MG63 (cell line): ENCODE measurements around the gene MRPL39. TPM values are rescaled to one million over a fixed set of nuclear protein-coding genes. Genes with fewer than 3 reads are reported as not detected.

Experiments used
- DNase-seq: peaks from one replicate; pipeline ENCODE4 v3.0.0-alpha.2; 2020
- H3K27me3 ChIP-seq: fragments of 250-450 bp; sonication (Bioruptor Pico); 2 replicates; pipeline ENCODE4 v1.5.1; 2020; ENCODE audit warnings: mild to moderate bottlenecking, moderate library complexity
- H3K36me3 ChIP-seq: fragments of 250-450 bp; sonication (Bioruptor Pico); 2 replicates; pipeline ENCODE4 v1.5.1; 2020; ENCODE audit warnings: mild to moderate bottlenecking, moderate library complexity
- H3K4me3 ChIP-seq: fragments of 250-450 bp; sonication (Bioruptor Pico); 2 replicates; pipeline ENCODE4 v1.5.1; 2020; ENCODE audit warnings: mild to moderate bottlenecking, moderate library complexity
- H3K9me3 ChIP-seq: fragments of 250-450 bp; sonication (Bioruptor Pico); 2 replicates; pipeline ENCODE4 v1.5.1; 2020; ENCODE audit warnings: mild to moderate bottlenecking, moderate library complexity
- total RNA-seq: library from RNA; depleted of rRNA; stranded (reverse); fragments of >200 nt; shearing (Covaris generic); gene quantifications from 2 replicates; pipeline ENCODE4 v1.2.3, GENCODE V29; 2014; ENCODE audit warnings: low replicate concordance

Gene MRPL39
- total RNA-seq, 1 experiment from 2014 or later = 43.0 TPM

GRCh38 chr21:25562660-25563059 is 44.6 kb downstream of the MRPL39 start:
- peak overlapping the region; percentile 86 for H3K4me3 ChIP-seq
- peaks cover 48% of the 10 kb centered on the region for H3K36me3 ChIP-seq
- no peaks in the 10 kb centered on the region for H3K9me3 ChIP-seq
- H3K27me3 ChIP-seq = no peaks in the 10 kb centered on the region
- DNase-seq = no peak

- H3K4me3 ChIP-seq = peak overlapping the region; percentile 86
- peak; percentile 81 for DNase-seq
- H3K9me3 ChIP-seq = no peaks in the 10 kb centered on the region
- peaks cover 41% of the 10 kb centered on the region for H3K36me3 ChIP-seq
- no peaks in the 10 kb centered on the region for H3K27me3 ChIP-seq
Observed at GRCh38 chr21:25561668-25562641, 45.3 kb downstream of the MRPL39 start.

- peak overlapping the region; percentile 86; the same call in 1 of the 2 replicates for H3K4me3 ChIP-seq
Observed at GRCh38 chr21:25560891-25561290, 46.4 kb downstream of the MRPL39 start.

GRCh38 chr21:25560271-25560685 is 47.0 kb downstream of the MRPL39 start:
- H3K9me3 ChIP-seq = no peaks in the 10 kb centered on the region
- H3K4me3 ChIP-seq = no peak overlapping the region
- H3K36me3 ChIP-seq = peaks cover 24% of the 10 kb centered on the region
- DNase-seq = no peak
- no peaks in the 10 kb centered on the region for H3K27me3 ChIP-seq

More at GRCh38 chr21:25560891-25561290, 46.4 kb downstream of the MRPL39 start:
- Histone ChIP-seq H3K9me3 (no peaks in the 10 kb centered on the region), H3K36me3 (peaks cover 30% of the 10 kb centered on the region), H3K27me3 (no peaks in the 10 kb centered on the region)
- no peak for DNase-seq

- no peak overlapping the region for H3K4me3 ChIP-seq
- no peaks in the 10 kb centered on the region for H3K27me3 ChIP-seq
- H3K9me3 ChIP-seq = no peaks in the 10 kb centered on the region
- no peak for DNase-seq
- peaks cover 19% of the 10 kb centered on the region for H3K36me3 ChIP-seq
Observed at GRCh38 chr21:25559746-25560145, 47.5 kb downstream of the MRPL39 start.

- no peak for DNase-seq
- H3K4me3 ChIP-seq = no peak overlapping the region
- H3K36me3 ChIP-seq = peaks cover 6% of the 10 kb centered on the region
- H3K27me3 ChIP-seq = no peaks in the 10 kb centered on the region
- H3K9me3 ChIP-seq = no peaks in the 10 kb centered on the region
Observed at GRCh38 chr21:25558123-25558522, 49.2 kb downstream of the MRPL39 start.

- Histone ChIP-seq H3K36me3 (no peaks in the 10 kb centered on the region), H3K27me3 (no peaks in the 10 kb centered on the region), H3K9me3 (no peaks in the 10 kb centered on the region), H3K4me3 (no peak overlapping the region)
- no peak for DNase-seq
Observed at GRCh38 chr21:25557180-25557579, 50.1 kb downstream of the MRPL39 start.

- H3K4me3 ChIP-seq = no peak overlapping the region
- DNase-seq = no peak
- no peaks in the 10 kb centered on the region for H3K9me3 ChIP-seq
- no peaks in the 10 kb centered on the region for H3K27me3 ChIP-seq
- no peaks in the 10 kb centered on the region for H3K36me3 ChIP-seq
Observed at GRCh38 chr21:25556091-25556490, 51.2 kb downstream of the MRPL39 start.

GRCh38 chr21:25555492-25555891 is 51.8 kb downstream of the MRPL39 start:
- Histone ChIP-seq H3K36me3 (no peaks in the 10 kb centered on the region), H3K4me3 (no peak overlapping the region), H3K27me3 (no peaks in the 10 kb centered on the region), H3K9me3 (no peaks in the 10 kb centered on the region)
- no peak for DNase-seq

GRCh38 chr21:25552856-25553255 is 54.4 kb downstream of the MRPL39 start:
- Histone ChIP-seq H3K36me3 (no peaks in the 10 kb centered on the region), H3K4me3 (no peak overlapping the region), H3K9me3 (no peaks in the 10 kb centered on the region), H3K27me3 (no peaks in the 10 kb centered on the region)
- DNase-seq = no peak

- no peaks in the 10 kb centered on the region for H3K36me3 ChIP-seq
- no peak overlapping the region for H3K4me3 ChIP-seq
- H3K27me3 ChIP-seq = no peaks in the 10 kb centered on the region
- no peaks in the 10 kb centered on the region for H3K9me3 ChIP-seq
- no peak for DNase-seq
Observed at GRCh38 chr21:25551569-25551968, 55.7 kb downstream of the MRPL39 start.

GRCh38 chr21:25550352-25551120 is 56.7 kb downstream of the MRPL39 start:
- no peak for DNase-seq
- H3K4me3 ChIP-seq = no peak overlapping the region
- H3K36me3 ChIP-seq = no peaks in the 10 kb centered on the region
- no peaks in the 10 kb centered on the region for H3K27me3 ChIP-seq
- H3K9me3 ChIP-seq = no peaks in the 10 kb centered on the region

- DNase-seq = no peak
- H3K27me3 ChIP-seq = no peaks in the 10 kb centered on the region
- no peak overlapping the region for H3K4me3 ChIP-seq
- H3K36me3 ChIP-seq = no peaks in the 10 kb centered on the region
- H3K9me3 ChIP-seq = peaks cover 2% of the 10 kb centered on the region
Observed at GRCh38 chr21:25541042-25541441, 66.2 kb downstream of the MRPL39 start.

- H3K27me3 ChIP-seq = no peaks in the 10 kb centered on the region
- no peak for DNase-seq
- peaks cover 2% of the 10 kb centered on the region for H3K9me3 ChIP-seq
- H3K36me3 ChIP-seq = no peaks in the 10 kb centered on the region
- no peak overlapping the region for H3K4me3 ChIP-seq
Observed at GRCh38 chr21:25539606-25540005, 67.7 kb downstream of the MRPL39 start.

GRCh38 chr21:25537174-25537573 is 70.1 kb downstream of the MRPL39 start:
- H3K9me3 ChIP-seq = peaks cover 2% of the 10 kb centered on the region
- no peaks in the 10 kb centered on the region for H3K27me3 ChIP-seq
- no peaks in the 10 kb centered on the region for H3K36me3 ChIP-seq
- DNase-seq = no peak
- no peak overlapping the region for H3K4me3 ChIP-seq

GRCh38 chr21:25536752-25537151 is 70.5 kb downstream of the MRPL39 start:
- no peak for DNase-seq
- H3K36me3 ChIP-seq = no peaks in the 10 kb centered on the region
- no peak overlapping the region for H3K4me3 ChIP-seq
- no peaks in the 10 kb centered on the region for H3K27me3 ChIP-seq
- peaks cover 2% of the 10 kb centered on the region for H3K9me3 ChIP-seq

- peaks cover 2% of the 10 kb centered on the region for H3K9me3 ChIP-seq
- H3K27me3 ChIP-seq = no peaks in the 10 kb centered on the region
- no peaks in the 10 kb centered on the region for H3K36me3 ChIP-seq
- no peak overlapping the region for H3K4me3 ChIP-seq
- DNase-seq = no peak
Observed at GRCh38 chr21:25535849-25536248, 71.4 kb downstream of the MRPL39 start.
